ENCODE data around the gene CCDC85B. TPM values are rescaled to one million over a fixed set of nuclear protein-coding genes. Genes with fewer than 3 reads are reported as not detected.
A peak's percentile ranks its signal among the peaks of the same experiment; 100 is the strongest.

The CCDC85B gene
- total RNA-seq, 1 experiment from 2014 or later, result 14.7 TPM

- CTCF ChIA-PET, result interaction anchor here (0.6 to 2.9 kb wide), 4 partner anchors 9 to 165 kb away, joined by 3 to 8 read pairs (median 7); partner anchors contain the start of genes CCDC85B, FIBP and MUS81
- BruUV-seq (replicated peaks), result no TSS peak
- Histone ChIP-seq H3K4me3 (ENCODE audit: low read depth, low read length) (no peak overlapping the region), H3K4me1 (peaks cover 20% of the 10 kb centered on the region), H3K9me3 (0 out of 2 replicates have a peak, but pooled peaks cover 3% of the 10 kb centered on the region), H3K27me3 (replicated peaks; ENCODE audit: control insufficient read depth, insufficient read depth, low read length) (no peaks in the 10 kb centered on the region), H3K36me3 (ENCODE audit: control insufficient read depth, insufficient read depth, low read length) (peaks cover 12% of the 10 kb centered on the region; the same call in 1 of the 2 replicates)
- no peak overlapping the region for H3K4me3 Mint-ChIP-seq (ENCODE audit: unreplicated experiment)
- H3K9me3 Mint-ChIP-seq (ENCODE audit: unreplicated experiment), result no peaks in the 10 kb centered on the region
- H3K27me3 Mint-ChIP-seq (ENCODE audit: insufficient read depth, unreplicated experiment), result no peaks in the 10 kb centered on the region
- peaks cover 31% of the 10 kb centered on the region for H3K4me1 Mint-ChIP-seq (ENCODE audit: low read depth, unreplicated experiment)
- TF ChIP-seq CTCF (IDR thresholded peaks at IDR 0.05; ENCODE audit: insufficient read depth in 1 of 2, low read depth in 1 of 2, low read length in 1 of 2, severe bottlenecking in 1 of 2, unreplicated experiment in 1 of 2), result peak; percentile 50 to 56
- intact Hi-C loops (cut with micrococcal nuclease; ENCODE audit: unreplicated experiment), result no loop called here
- POLR2A ChIA-PET, result interaction anchor here (0.5 to 0.6 kb wide), 2 partner anchors 117 to 151 kb away, joined by 3 to 5 read pairs; partner anchors contain the start of genes BANF1 and EIF1AD
- H3K27ac Mint-ChIP-seq (ENCODE audit: unreplicated experiment), result peak overlapping the region; percentile 65
- peaks cover 70% of the 10 kb centered on the region for H3K36me3 Mint-ChIP-seq (ENCODE audit: insufficient read depth, unreplicated experiment)
- peak in 1 of 2 experiments; percentile 56 for DNase-seq
Observed at GRCh38 chr11:65851083-65851579, 39.3 kb upstream of the CCDC85B start.

GRCh38 chr11:65851811-65852507 lies 38.5 kb upstream of the CCDC85B start:
- DNase-seq, result peak in 1 of 2 experiments; percentile 39
- Histone ChIP-seq H3K9me3 (0 out of 2 replicates have a peak, but pooled peaks cover 3% of the 10 kb centered on the region), H3K4me1 (peaks cover 25% of the 10 kb centered on the region), H3K4me3 (ENCODE audit: low read depth, low read length) (no peak overlapping the region), H3K36me3 (ENCODE audit: control insufficient read depth, insufficient read depth, low read length) (peaks cover 12% of the 10 kb centered on the region; the same call in 1 of the 2 replicates), H3K27me3 (replicated peaks; ENCODE audit: control insufficient read depth, insufficient read depth, low read length) (no peaks in the 10 kb centered on the region)
- Mint-ChIP-seq H3K27me3 (ENCODE audit: insufficient read depth, unreplicated experiment) (no peaks in the 10 kb centered on the region), H3K36me3 (ENCODE audit: insufficient read depth, unreplicated experiment) (peaks cover 74% of the 10 kb centered on the region), H3K9me3 (ENCODE audit: unreplicated experiment) (no peaks in the 10 kb centered on the region), H3K4me3 (ENCODE audit: unreplicated experiment) (no peak overlapping the region), H3K27ac (ENCODE audit: unreplicated experiment) (peak overlapping the region; percentile 65), H3K4me1 (ENCODE audit: low read depth, unreplicated experiment) (peaks cover 39% of the 10 kb centered on the region)
- intact Hi-C loops (cut with micrococcal nuclease; ENCODE audit: unreplicated experiment), result no loop called here
- BruUV-seq (replicated peaks), result no TSS peak
- no peak for TF ChIP-seq CTCF (IDR thresholded peaks at IDR 0.05; ENCODE audit: insufficient read depth in 1 of 2, low read depth in 1 of 2, low read length in 1 of 2, severe bottlenecking in 1 of 2, unreplicated experiment in 1 of 2)
- ChIA-PET POLR2A (interaction anchor here (0.6 to 1.4 kb wide), 3 partner anchors 36 to 117 kb away, joined by 3 to 7 read pairs (median 3); partner anchors contain the start of gene FIBP), CTCF (interaction anchor here (0.6 to 2.9 kb wide), 5 partner anchors 8 to 166 kb away, joined by 3 to 8 read pairs (median 6); partner anchors contain the start of genes CCDC85B and MUS81)

- DNase-seq, result peak in 1 of 2 experiments; percentile 46
- BruUV-seq (replicated peaks), result no TSS peak
- Mint-ChIP-seq H3K4me3 (ENCODE audit: unreplicated experiment) (no peak overlapping the region), H3K27ac (ENCODE audit: unreplicated experiment) (peak overlapping the region; percentile 65), H3K4me1 (ENCODE audit: low read depth, unreplicated experiment) (peaks cover 39% of the 10 kb centered on the region), H3K36me3 (ENCODE audit: insufficient read depth, unreplicated experiment) (peaks cover 81% of the 10 kb centered on the region), H3K9me3 (ENCODE audit: unreplicated experiment) (no peaks in the 10 kb centered on the region), H3K27me3 (ENCODE audit: insufficient read depth, unreplicated experiment) (no peaks in the 10 kb centered on the region)
- intact Hi-C loops (cut with micrococcal nuclease; ENCODE audit: unreplicated experiment), result no loop called here
- Histone ChIP-seq H3K27me3 (replicated peaks; ENCODE audit: control insufficient read depth, insufficient read depth, low read length) (no peaks in the 10 kb centered on the region), H3K4me3 (ENCODE audit: low read depth, low read length) (no peak overlapping the region), H3K9me3 (0 out of 2 replicates have a peak, but pooled peaks cover 3% of the 10 kb centered on the region), H3K4me1 (peaks cover 25% of the 10 kb centered on the region), H3K36me3 (ENCODE audit: control insufficient read depth, insufficient read depth, low read length) (peaks cover 12% of the 10 kb centered on the region; the same call in 1 of the 2 replicates)
- POLR2A ChIA-PET, result interaction anchor here (0.6 to 1.4 kb wide), 3 partner anchors 35 to 132 kb away, joined by 3 to 7 read pairs (median 3); partner anchors contain the start of genes FIBP and RNASEH2C
- CTCF ChIA-PET, result interaction anchor here (0.8 to 1.5 kb wide), 4 partner anchors 7 to 36 kb away, joined by 3 to 8 read pairs (median 4); partner anchors contain the start of genes FIBP and MUS81
- no peak for TF ChIP-seq CTCF (IDR thresholded peaks at IDR 0.05; ENCODE audit: insufficient read depth in 1 of 2, low read depth in 1 of 2, low read length in 1 of 2, severe bottlenecking in 1 of 2, unreplicated experiment in 1 of 2)
Observed at GRCh38 chr11:65852508-65853245, 37.8 kb upstream of the CCDC85B start.

Data from Caco-2 (cell line).